Sigmoid colon (tissue), 4 donors: ENCODE measurements around the gene TYW1B.

ENCODE experiments used
- POLR2AphosphoS5 ChIP-seq, 4 donors: sonication (generic); formaldehyde crosslinking; IDR thresholded peaks; one replicate each; pipeline ENCODE4 v1.6.1; 2017; ENCODE audit warnings: antibody characterized with exemption in 4 of 4
- TF ChIP-seq, protein P1 (sequence below), 4 experiments: fragments of 450-650 bp in 3 of 4; fragments of 200-600 bp in 1 of 4; IDR thresholded peaks; one replicate each; pipeline ENCODE4 v1.5.1; 2016 to 2019; ENCODE audit warnings: antibody characterized with exemption in 4 of 4, mild to moderate bottlenecking in 3 of 4, moderate library complexity in 2 of 4

GRCh38 chr7:72793791-72794190 is 34.2 kb downstream of the TYW1B start:
- TF ChIP-seq POLR2AphosphoS5 (IDR thresholded peaks at IDR 0.05), result no peak
- TF ChIP-seq, protein P1, sequence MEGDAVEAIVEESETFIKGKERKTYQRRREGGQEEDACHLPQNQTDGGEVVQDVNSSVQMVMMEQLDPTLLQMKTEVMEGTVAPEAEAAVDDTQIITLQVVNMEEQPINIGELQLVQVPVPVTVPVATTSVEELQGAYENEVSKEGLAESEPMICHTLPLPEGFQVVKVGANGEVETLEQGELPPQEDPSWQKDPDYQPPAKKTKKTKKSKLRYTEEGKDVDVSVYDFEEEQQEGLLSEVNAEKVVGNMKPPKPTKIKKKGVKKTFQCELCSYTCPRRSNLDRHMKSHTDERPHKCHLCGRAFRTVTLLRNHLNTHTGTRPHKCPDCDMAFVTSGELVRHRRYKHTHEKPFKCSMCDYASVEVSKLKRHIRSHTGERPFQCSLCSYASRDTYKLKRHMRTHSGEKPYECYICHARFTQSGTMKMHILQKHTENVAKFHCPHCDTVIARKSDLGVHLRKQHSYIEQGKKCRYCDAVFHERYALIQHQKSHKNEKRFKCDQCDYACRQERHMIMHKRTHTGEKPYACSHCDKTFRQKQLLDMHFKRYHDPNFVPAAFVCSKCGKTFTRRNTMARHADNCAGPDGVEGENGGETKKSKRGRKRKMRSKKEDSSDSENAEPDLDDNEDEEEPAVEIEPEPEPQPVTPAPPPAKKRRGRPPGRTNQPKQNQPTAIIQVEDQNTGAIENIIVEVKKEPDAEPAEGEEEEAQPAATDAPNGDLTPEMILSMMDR (IDR thresholded peaks at IDR 0.05), result no peak
